ENCODE measurements around the gene MAPK11.

The MAPK11 gene

DNA sequence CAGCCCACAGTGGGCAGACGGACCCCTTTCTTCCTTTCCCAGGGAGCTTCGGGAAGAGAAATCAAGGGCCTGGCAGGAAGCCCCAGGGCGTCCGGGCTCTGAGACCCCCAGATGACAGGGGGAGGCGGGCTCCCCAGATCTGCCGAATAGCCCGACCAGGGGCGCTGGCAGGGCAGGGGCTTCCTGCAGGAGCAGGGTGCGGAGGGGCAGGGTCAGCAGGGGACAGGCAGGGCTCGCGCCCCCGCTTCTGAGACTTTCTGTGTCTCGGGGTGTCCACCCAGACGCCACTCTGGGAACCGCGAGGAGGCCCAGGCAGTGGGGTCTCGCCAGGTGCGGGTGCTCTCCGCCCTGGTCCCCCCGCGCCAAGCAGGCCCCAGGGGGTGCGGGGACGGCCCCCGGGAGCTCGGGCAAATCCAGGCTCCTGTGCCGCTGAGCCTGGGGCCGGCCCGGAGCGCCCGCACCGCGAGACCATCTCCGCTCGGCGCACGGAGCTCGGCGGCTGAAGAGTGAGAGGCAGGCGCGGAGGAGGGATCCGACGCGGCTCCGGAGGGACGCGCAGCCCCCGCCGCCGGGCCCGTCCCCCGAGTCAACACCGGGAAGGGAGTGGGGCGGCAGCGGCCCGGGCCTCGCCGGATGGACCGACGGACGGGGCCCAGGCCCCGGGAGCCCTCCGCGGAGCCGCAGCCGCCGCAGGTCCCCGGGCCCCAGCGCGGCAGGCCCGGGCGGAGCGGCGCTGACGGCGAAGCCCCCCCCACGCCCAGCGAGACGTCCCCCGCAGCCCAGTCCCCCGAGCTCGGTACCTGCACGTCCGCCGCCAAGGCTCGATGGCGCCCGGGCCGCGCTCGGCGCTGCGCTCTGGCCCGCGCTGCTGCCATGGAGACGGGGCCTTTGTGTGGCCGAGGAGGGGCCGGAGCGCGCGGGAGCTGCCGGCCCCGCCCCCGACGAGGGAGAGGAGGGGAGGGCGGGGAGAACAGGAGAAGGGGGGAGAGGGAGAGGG, 36.9 kb upstream of the MAPK11 start, which contains the start of gene PLXNB2:
Gene PLXNB2 (minus strand): TSS at position 894 of the 997 bp plus-strand sequence. CDS start 17,062 bp downstream, outside the sequence.
- Mint-ChIP-seq H3K27ac (peak within 1 kb of the TSS; percentile 95 to 99 (median 97)), H3K4me3 (peak within 1 kb of the TSS; percentile 88 to 93 (median 92)), H3K4me1 (peaks cover 35% of the 10 kb centered on the region), H3K27me3 (ENCODE audit: low read depth) (no peaks in the 10 kb centered on the region), H3K9me3 (no peaks in the 10 kb centered on the region), H3K36me3 (ENCODE audit: low read depth) (no peaks in the 10 kb centered on the region)
- TF ChIP-seq, protein P1, sequence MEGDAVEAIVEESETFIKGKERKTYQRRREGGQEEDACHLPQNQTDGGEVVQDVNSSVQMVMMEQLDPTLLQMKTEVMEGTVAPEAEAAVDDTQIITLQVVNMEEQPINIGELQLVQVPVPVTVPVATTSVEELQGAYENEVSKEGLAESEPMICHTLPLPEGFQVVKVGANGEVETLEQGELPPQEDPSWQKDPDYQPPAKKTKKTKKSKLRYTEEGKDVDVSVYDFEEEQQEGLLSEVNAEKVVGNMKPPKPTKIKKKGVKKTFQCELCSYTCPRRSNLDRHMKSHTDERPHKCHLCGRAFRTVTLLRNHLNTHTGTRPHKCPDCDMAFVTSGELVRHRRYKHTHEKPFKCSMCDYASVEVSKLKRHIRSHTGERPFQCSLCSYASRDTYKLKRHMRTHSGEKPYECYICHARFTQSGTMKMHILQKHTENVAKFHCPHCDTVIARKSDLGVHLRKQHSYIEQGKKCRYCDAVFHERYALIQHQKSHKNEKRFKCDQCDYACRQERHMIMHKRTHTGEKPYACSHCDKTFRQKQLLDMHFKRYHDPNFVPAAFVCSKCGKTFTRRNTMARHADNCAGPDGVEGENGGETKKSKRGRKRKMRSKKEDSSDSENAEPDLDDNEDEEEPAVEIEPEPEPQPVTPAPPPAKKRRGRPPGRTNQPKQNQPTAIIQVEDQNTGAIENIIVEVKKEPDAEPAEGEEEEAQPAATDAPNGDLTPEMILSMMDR (IDR thresholded peaks at IDR 0.05; ENCODE audit: unreplicated experiment in 3 of 3) = no peak

DNA sequence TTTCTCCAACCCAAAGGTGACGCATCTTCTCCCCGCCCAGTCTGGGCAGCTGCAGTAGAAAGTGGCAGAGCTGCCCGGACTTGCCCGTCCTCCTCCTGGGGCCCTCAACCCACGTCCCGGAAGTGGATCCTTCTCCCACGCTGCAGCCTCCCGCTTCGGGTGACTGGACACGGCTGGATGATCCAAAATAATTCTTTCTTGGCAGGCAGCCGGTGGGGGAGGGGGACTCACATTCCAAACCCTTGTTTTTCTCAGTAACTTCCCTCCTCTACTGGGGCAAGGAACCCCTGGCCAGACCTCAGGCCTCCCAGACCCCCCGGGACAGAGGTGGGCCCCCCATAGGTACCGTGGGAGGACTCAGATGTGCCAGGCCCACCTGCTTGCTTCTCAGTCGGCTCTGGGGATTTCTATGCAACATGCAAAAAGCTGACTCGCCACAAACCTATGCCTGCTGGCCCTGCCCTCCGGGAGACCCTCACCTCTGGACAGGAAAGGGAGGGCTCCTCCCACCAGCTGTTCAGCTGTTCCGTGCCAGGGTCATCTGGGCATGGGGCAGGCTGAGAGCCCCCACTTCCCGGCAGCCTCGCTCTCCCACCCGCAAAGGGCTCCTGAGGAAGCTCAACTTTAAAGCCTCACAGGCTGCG, 35.9 kb upstream of the MAPK11 start:
- H3K9me3 Mint-ChIP-seq = no peaks in the 10 kb centered on the region
- peak overlapping the region; percentile 88 to 93 (median 92) for H3K4me3 Mint-ChIP-seq
- peaks cover 43% of the 10 kb centered on the region for H3K4me1 Mint-ChIP-seq
- peak overlapping the region; percentile 95 to 99 (median 97) for H3K27ac Mint-ChIP-seq
- TF ChIP-seq, protein P1 (IDR thresholded peaks at IDR 0.05; ENCODE audit: unreplicated experiment in 3 of 3) = no peak
- H3K36me3 Mint-ChIP-seq (ENCODE audit: low read depth) = no peaks in the 10 kb centered on the region
- no peaks in the 10 kb centered on the region for H3K27me3 Mint-ChIP-seq (ENCODE audit: low read depth)

DNA sequence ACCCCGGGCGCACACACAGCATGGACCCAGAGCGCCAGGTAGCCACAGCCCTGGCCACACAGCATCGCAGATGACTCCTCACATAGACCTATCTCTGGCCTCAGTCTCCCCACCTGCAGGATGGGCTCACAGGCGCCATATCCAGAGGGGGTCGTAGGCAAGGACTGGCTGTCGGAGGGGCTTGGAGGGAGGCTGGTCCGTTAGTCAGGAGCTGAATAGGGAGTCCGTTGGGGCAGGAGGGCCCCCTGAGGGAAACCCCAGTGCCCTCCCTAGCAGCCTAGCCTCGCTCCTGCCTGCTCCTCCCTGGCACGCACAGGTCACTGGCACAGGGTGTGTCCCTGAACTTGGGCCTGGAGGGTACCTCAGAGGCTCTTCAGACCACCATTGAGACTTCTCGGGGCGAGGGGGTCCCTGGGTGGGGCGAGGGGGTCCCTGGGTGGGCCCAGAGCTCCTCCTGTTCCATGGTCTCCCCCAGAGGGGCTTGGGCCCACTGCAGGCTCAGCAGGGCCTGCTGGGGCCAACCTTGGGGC, 35.3 kb upstream of the MAPK11 start:
- H3K9me3 Mint-ChIP-seq = no peaks in the 10 kb centered on the region
- TF ChIP-seq, protein P1 (IDR thresholded peaks at IDR 0.05; ENCODE audit: unreplicated experiment in 3 of 3) = no peak
- peak overlapping the region; percentile 88 to 93 (median 92) for H3K4me3 Mint-ChIP-seq
- no peaks in the 10 kb centered on the region for H3K27me3 Mint-ChIP-seq (ENCODE audit: low read depth)
- H3K36me3 Mint-ChIP-seq (ENCODE audit: low read depth) = no peaks in the 10 kb centered on the region
- H3K4me1 Mint-ChIP-seq = peaks cover 46% of the 10 kb centered on the region
- peak overlapping the region; percentile 95 to 99 (median 97) for H3K27ac Mint-ChIP-seq

DNA sequence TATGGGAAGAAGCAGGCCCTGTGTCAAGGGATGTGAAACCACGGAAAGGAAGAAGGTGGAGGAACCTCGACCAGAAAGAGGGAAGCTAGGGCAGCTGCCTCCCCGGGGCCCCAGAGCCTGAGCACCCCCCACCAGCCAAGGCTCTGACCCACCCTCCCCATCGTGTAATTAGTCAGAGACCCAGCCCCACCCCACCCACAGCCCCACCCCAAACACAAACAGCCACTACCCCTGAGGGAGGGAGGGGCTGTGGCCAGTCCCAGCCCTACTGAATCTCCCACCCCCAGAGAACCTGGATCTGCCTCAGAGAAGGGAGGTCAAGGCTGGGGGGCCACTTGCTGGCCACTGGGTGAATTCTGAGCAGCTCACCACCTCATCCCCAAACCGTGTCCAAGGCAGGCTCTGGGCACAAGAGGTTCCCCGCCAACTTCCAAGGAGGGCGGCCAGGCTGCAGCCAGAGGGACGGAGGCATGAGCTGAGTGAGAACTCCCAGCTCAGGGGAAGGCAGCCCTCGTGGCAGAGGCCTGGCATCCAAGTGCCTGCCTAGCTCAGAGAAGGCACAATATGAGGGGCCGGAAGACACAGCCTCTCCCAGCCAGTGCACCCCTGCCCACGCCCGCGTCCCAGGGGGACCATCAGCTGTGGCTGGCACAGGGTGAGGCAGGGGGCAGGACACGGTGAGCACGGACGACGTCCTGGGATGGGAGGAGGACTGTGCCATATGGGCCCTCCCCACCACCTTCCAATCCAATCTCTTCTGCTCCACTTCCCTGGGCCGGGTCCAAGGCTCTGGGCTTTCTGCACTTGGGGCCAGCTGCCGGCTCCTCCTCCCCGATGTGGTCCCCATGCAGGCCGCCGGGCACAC, 34.6 kb upstream of the MAPK11 start:
- no peaks in the 10 kb centered on the region for H3K27me3 Mint-ChIP-seq (ENCODE audit: low read depth)
- peaks cover 46% of the 10 kb centered on the region for H3K4me1 Mint-ChIP-seq
- peak overlapping the region; percentile 88 to 93 (median 92) for H3K4me3 Mint-ChIP-seq
- no peaks in the 10 kb centered on the region for H3K9me3 Mint-ChIP-seq
- TF ChIP-seq, protein P1 (IDR thresholded peaks at IDR 0.05; ENCODE audit: unreplicated experiment in 3 of 3) = no peak
- H3K36me3 Mint-ChIP-seq (ENCODE audit: low read depth) = no peaks in the 10 kb centered on the region
- H3K27ac Mint-ChIP-seq = peak overlapping the region; percentile 82 to 97 (median 83)

DNA sequence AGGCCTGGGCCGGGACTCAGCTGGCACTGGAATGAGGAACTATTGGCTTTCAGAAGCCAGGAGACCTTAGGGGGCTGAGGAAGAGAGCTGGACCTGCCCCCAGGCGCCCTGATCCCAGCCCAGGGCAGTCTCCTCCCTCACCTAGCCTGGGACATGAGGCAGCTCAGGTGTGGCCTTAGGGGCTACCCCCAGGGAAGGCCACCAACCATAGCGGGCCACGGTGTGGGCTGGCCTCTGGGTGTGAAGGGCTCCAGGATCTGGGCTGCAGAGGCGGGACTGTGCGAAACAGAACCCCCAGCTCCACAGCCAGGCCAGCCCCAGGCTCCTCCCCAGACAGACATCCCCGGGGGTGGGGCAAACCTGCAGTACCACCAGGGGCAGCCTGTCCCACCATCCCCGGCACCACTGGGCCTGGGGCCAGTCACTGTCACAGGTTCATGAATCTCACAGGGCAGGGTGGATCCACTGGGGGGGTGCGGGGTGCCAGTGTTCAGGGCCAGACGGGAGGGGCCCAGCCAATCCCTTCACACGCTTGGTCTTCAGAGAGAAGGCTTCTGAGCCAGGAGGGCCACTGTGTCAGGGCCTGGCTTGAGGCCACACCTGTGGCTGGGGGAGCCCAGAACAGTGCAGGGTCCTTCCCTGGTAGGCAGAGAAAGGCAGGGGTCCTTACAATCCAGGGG, 33.8 kb upstream of the MAPK11 start:
- H3K27ac Mint-ChIP-seq = peak overlapping the region; percentile 82 to 91 (median 83)
- H3K4me3 Mint-ChIP-seq = peak overlapping the region; percentile 80 to 93 (median 87)
- H3K9me3 Mint-ChIP-seq = no peaks in the 10 kb centered on the region
- no peaks in the 10 kb centered on the region for H3K36me3 Mint-ChIP-seq (ENCODE audit: low read depth)
- peaks cover 45% of the 10 kb centered on the region for H3K4me1 Mint-ChIP-seq
- TF ChIP-seq, protein P1 (IDR thresholded peaks at IDR 0.05; ENCODE audit: unreplicated experiment in 3 of 3) = no peak
- H3K27me3 Mint-ChIP-seq (ENCODE audit: low read depth) = no peaks in the 10 kb centered on the region

All from nephron (organoid).